NCI-H1436 treated with DMSO at 0.1 percent for 48 hours (cell line): ENCODE results near the gene MTIF3.
A peak's percentile ranks its signal among the peaks of the same experiment; 100 is the strongest.

Experiments
- DNase-seq: peaks from one replicate; lab custom pipeline; 2025; lab: John Stamatoyannopoulos, UW

MTIF3 gene, protein sequence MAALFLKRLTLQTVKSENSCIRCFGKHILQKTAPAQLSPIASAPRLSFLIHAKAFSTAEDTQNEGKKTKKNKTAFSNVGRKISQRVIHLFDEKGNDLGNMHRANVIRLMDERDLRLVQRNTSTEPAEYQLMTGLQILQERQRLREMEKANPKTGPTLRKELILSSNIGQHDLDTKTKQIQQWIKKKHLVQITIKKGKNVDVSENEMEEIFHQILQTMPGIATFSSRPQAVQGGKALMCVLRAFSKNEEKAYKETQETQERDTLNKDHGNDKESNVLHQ

DNA sequence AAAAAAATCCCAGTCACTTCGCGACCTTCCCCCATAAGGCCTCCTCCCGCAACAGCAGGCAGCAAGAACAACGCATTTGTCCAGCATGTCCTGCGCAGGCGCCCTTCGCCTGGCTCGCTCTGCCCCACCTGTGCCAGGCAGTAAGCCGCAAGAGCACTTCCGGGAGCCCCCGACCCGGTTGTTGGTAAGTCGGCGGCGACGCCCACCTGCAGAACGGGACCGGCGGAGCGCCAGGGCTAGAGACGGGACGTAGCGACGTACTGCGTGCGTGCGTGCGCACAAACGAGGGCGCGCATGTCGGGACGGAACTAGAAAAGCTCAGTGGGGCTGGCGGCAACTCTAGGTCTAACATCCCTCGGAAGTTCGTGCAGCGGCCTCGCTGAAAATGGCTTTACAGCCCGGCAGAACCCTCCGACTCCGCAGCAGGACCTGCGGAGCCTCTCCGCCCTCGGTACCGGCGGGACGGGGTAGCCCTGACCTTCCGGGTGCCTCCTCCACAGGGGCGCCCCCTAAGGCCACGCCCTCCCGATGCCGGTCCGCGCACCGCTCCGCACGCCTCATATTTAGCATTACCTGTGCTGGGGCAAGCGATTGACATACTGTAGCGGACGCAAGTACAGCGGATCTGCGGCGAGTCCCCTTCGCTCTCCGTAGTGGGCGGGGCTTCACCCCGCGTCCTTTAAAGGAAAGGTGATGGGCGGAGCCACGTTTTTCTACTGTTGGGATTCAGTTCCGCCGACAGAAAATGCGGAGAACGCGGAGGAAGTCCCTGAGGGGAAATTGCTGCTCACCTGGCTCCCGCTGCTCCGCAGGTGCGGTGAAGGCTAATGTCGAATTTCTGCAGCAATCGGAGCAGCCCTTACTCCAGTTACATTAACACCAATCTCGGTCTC is at the start of gene MTIF3:
TSS of gene MTIF3 (minus strand) at position 629 of the 893 bp plus-strand sequence. CDS start 10,116 bp downstream, outside the sequence.
- DNase-seq, result peak; percentile 65

DNA sequence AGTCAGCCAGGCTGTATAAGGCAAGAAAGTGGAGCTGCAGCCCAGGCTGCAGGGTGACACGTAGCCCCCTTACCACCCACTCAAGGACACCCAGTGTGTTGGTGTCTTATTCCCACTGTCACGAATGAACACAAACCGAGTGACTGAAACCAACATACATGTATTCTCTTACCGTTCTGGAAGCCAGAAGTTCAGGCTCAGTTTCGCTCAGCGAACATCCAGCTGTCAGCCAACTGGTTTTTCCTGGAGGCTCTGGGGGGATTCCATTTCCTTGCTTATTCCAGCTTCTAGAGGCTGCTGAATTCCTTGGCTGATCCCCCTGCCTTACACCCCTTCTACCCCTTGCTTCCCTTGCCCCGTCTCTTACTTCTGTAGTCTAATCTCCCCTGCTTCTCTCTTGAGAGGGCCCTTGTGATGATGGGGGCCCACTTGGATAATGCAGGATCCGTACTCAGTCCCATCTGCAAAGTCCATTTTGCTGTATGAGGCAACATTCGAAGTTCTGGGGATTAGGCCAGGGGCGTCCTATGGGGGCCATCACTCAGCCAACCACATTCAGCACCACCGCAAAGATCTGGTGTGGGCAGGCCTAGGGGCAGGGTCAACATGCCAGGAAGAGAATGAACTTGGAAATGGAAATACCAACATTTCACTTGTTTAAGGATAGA is 47.3 kb upstream of the MTIF3 start:
- DNase-seq, result no peak

- DNase-seq, result no peak
These were observed 46.3 kb upstream of the MTIF3 start for GRCh38 chr13:27496536-27497273.

- no peak for DNase-seq
These were observed 45.6 kb upstream of the MTIF3 start for GRCh38 chr13:27496006-27496405.

DNA sequence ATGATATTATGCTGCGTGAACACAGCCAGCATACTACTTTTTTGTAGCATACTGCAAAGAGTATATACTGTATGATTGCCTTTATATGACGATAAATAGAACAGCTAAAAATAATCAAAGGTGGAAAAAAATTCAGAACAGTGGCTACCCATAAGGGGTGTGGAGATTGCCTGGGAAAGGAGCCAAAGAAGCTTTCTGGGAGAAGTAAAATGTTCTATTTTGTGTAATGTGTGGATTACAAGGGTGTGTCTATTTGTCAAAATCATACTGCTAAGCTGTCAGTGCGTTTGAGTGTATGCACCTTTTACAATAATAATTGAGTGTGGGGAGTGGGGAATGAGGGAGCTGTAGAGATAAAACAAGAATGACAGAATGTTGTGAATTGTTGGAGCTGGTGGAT is 45.2 kb upstream of the MTIF3 start:
- DNase-seq, result no peak

- no peak for DNase-seq
These were observed 43.6 kb upstream of the MTIF3 start for GRCh38 chr13:27493981-27494380.

DNA sequence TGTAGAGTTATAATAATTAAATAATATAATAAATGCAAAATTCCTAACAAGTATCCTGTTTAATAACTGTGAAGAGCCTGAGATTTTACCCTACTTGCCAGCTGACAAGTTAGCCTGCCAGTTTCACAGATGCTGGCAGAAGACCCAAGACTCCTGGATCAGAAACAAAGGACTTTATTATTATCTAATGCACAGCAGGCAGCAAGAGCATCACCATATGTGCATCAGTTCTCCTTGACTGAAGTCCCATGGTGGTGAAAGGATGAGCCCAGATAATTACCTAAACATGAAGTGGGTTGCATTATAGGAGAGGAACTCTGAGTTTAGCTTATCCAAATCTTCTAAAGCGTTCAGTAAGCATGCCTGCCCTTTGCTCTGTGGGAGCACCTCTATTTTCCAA is 39.1 kb upstream of the MTIF3 start:
- no peak for DNase-seq

GRCh38 chr13:27487776-27488175 is 37.4 kb upstream of the MTIF3 start:
- DNase-seq, result no peak

DNA sequence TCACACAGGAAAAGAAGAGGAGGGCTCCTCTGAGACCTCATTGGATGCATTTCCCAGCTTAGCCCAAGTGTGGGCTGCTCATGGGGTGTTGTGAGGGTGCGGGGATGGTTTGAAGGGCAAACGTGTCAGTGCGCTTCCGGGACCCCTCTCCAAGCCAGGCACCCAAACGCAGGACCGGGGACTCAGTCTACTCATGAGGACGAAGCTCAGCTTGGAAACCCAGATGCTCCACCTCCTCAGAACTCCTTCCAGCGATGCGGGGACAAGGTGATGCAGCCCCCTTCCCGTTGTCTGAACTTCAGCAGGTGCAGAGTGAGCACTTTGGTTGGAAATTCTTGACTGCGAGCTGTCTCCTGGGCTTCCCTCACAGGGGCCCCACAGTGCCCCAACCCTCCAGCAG is 33.1 kb upstream of the MTIF3 start:
- DNase-seq, result no peak

- no peak for DNase-seq
These were observed 32.6 kb upstream of the MTIF3 start for GRCh38 chr13:27482983-27483382.

DNA sequence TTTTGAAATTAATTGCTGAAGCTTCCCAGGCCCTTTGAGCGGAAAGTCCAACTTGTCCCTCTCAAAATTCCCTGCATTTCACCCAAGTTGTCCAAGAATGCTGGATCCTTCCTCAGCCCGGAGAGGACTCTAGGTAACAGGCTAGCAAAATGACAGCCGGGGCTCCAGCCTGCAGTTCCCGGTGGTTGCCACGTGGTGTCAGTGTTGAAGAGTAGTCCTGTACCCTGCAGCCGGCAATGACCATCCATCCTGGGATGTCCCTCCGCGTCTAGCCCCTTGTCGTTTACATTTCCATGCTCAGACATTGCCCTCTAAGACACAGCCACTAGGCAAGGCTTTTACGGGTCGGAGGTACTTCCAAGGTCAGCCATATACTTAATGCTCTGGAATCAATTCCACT is 31.4 kb upstream of the MTIF3 start:
- DNase-seq, result no peak

- peak; percentile 42 for DNase-seq
These were observed 26.8 kb upstream of the MTIF3 start for GRCh38 chr13:27476943-27477703.

DNA sequence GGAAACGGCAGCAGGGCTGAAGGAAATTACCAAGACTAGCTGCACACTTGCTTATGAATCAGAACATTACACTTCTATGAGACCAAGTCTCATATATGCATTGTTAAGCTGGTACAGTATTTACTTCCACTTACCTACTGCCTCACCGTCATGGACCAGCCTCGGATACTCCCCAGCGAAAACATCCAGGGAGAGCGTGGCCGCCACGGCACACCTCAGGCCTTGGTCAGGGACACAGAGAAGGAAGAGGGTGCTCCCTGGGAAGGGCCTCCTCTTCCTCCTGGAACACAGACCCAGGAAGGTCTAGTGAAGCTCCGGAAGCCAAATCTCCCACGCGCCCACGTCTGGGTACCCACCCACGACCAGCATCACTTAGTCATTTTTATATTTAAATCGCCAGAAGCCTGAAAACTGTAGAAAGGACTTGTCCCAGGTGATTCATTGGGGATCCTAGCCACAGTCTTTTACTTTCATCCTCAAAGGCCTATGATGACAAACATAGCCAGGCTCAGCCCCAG is 24.4 kb upstream of the MTIF3 start:
- no peak for DNase-seq

- DNase-seq, result no peak
These were observed 22.6 kb upstream of the MTIF3 start for GRCh38 chr13:27472941-27473340.

GRCh38 chr13:27472441-27472840 is 22.1 kb upstream of the MTIF3 start:
- no peak for DNase-seq

DNA sequence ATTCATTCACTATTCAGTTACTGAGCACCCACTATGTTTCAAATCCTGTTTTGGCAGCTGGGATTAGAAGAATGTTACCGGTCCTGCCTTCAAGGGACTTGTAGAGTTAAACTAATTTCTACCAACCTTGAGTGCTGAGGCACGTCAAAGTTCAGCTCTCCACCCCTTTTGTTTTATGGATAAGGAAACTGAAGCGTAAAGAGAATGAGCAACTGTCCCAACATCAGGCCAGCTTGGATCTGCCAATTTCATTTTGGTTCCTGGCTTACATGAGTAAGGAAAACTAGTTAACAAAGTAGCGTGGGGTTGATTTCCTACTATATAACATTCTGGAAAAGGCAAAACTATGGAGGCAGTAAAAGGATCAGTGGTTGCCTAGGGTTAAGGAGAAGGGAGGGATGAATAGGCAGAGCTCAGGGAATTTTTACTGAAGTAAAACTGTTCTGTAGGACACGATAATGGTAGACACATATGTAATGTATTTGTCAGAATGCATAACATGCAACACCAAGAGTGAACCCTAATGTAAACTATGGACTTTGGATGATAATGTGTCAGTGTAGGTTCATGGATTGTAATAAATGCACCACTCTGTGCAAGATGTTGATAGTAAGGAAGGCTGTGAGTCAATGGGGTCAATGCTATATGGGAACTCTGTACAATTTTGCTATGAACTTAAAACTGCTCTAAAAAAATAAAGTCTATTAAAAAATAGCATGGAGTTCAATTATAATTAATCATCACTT is 19.9 kb upstream of the MTIF3 start:
- no peak for DNase-seq

- DNase-seq, result no peak
These were observed 16.1 kb upstream of the MTIF3 start for GRCh38 chr13:27466513-27466912.

- no peak for DNase-seq
These were observed 15.2 kb upstream of the MTIF3 start for GRCh38 chr13:27465611-27466010.

- DNase-seq, result no peak
These were observed 13.1 kb upstream of the MTIF3 start for GRCh38 chr13:27463500-27463899.

DNA sequence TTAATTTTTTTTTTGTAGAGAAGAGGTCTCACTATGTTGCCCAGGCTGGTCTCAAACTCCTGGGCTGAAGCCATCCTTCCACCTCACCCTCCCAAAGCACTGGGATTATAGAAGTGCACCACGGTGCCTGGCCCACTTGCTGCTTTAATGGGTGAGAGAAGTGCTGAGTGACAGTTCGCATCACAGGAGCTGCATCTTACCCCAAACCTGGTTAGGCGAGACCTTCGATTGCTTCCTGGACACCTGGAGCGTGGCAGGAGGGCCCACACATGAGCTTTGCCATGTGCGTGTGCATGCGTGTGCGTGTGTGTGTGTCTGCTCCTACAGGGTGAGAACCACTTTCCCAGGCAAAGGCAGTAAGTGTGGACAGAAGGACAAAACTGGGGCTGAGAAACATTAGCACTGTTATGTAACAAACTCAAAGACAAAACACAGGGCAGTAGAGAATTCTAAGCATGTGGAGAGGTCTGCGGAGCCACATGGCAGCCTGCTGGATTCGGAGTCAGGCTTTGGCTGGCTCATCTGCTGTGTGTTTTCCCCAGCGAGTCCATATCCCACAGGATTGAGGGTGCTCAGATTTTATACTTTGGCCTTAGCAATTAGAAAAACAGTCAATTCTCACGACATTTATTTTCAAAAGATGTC is 11.7 kb upstream of the MTIF3 start:
- DNase-seq, result no peak
